HCT116 (cell line): ENCODE results near the gene DDN. TPM values are rescaled to one million over a fixed set of nuclear protein-coding genes. Genes with fewer than 3 reads are reported as not detected.

ENCODE experiments used
- ATAC-seq: fragments of 200-7000 bp; cut with Tn5 transposase; 2 replicates; pipeline ENCODE4 v1.9.1; 2020; ENCODE audit warnings: mild to moderate bottlenecking, moderate library complexity
- Bru-seq: library from RNA; stranded (reverse); fragments of 400-500 nt; gene quantifications from one replicate; lab custom pipeline; 2021; lab: Mats Ljungman, UMichigan
- BruChase-seq, 2 experiments: library from RNA; stranded (reverse); fragments of 400-500 nt; gene quantifications; one replicate each; lab custom pipeline; 2021; lab: Mats Ljungman, UMichigan
- BruUV-seq: library from RNA; stranded (reverse); fragments of 400-500 nt; replicated peaks from 2 replicates; lab custom pipeline; 2021; lab: Mats Ljungman, UMichigan
- CTCF ChIA-PET: fragments of 300-600 bp; sonication (Branson Sonifier 250); formaldehyde crosslinking; loops from one replicate; lab custom pipeline; 2021; ENCODE audit warnings: antibody characterized with exemption; lab: Charles Lee
- POLR2A ChIA-PET: fragments of 300-600, 350-600 bp; sonication (Branson Sonifier 250); formaldehyde crosslinking; loops from one replicate; lab custom pipeline; 2021; ENCODE audit warnings: antibody characterized with exemption; lab: Charles Lee
- RAD21 ChIA-PET, 2 experiments: fragments of 300-600 bp; sonication (Branson Sonifier 250); formaldehyde crosslinking; loops; one replicate each; lab custom pipeline; 2023; ENCODE audit warnings: low total read pairs in 2 of 2; ENCODE audit not compliant: uncharacterized antibody in 2 of 2, unreplicated experiment in 2 of 2, low non-redundant PET in 1 of 2; lab: Charles Lee
- DNase-seq: peaks from one replicate; pipeline ENCODE4 v3.0.0-alpha.2; 2010; ENCODE audit warnings: low read depth, low spot score
- H2AFZ ChIP-seq: fragments of 200-600 bp; shearing (Covaris generic), sonication (generic); 2 replicates; pipeline ENCODE4 v1.6.1; 2017; ENCODE audit warnings: low read depth, mixed run types, mixed read lengths, antibody characterized with exemption, low read length; ENCODE audit not compliant: poor library complexity, severe bottlenecking
- H3K27ac ChIP-seq: 2 replicates; pipeline ENCODE4 v1.5.1; 2012; ENCODE audit warnings: low read depth, low read length
- H3K27me3 ChIP-seq: fragments of 200-600 bp; sonication (generic); 2 replicates; pipeline ENCODE4 v1.6.1; 2016; ENCODE audit warnings: mixed run types, low read length, mixed read lengths; ENCODE audit not compliant: insufficient read depth
- H3K36me3 ChIP-seq, 2 experiments: fragments of 200-500 bp in 1 of 2; fragments of 200-600 bp in 1 of 2; sonication (Bioruptor generic) in 1 of 2; sonication (generic) in 1 of 2; 2 replicates each; pipeline versions ENCODE4 v1.5.1 to v1.6.1; 2014 to 2016; ENCODE audit warnings: low read length in 2 of 2, inconsistent platforms in 1 of 2, mixed read lengths in 1 of 2, mixed run types in 1 of 2; ENCODE audit not compliant: insufficient read depth in 2 of 2, control insufficient read depth in 1 of 2
- H3K4me1 ChIP-seq, 2 experiments: fragments of 200-600 bp in 1 of 2; sonication (generic) in 1 of 2; 2 replicates each; pipeline versions ENCODE4 v1.5.1 to v1.6.1; 2012 to 2017; ENCODE audit warnings: low read length in 2 of 2, inconsistent platforms in 1 of 2, mild to moderate bottlenecking in 1 of 2, mixed read lengths in 1 of 2, mixed run types in 1 of 2, moderate library complexity in 1 of 2; ENCODE audit not compliant: insufficient read depth in 2 of 2, control insufficient read depth in 1 of 2
- H3K4me2 ChIP-seq: fragments of 200-600 bp; sonication (generic); 2 replicates; pipeline ENCODE4 v1.6.1; 2017; ENCODE audit warnings: mixed run types, low read length, mixed read lengths
- H3K4me3 ChIP-seq, 2 experiments: fragments of 200-600 bp in 1 of 2; sonication (generic) in 1 of 2; replicated peaks in 1 of 2; 2 replicates each; pipeline ENCODE4 v1.5.1; 2011 to 2016; ENCODE audit warnings: low read length in 2 of 2, control low read depth in 1 of 2, low read depth in 1 of 2, mild to moderate bottlenecking in 1 of 2, mixed read lengths in 1 of 2, mixed run types in 1 of 2
- H3K79me2 ChIP-seq: fragments of 200-600 bp; sonication (generic); 2 replicates; pipeline ENCODE4 v1.6.1; 2017; ENCODE audit warnings: mild to moderate bottlenecking, mixed run types, low read length, moderate library complexity, mixed read lengths; ENCODE audit not compliant: insufficient read depth
- H3K9ac ChIP-seq: fragments of 200-600 bp; sonication (generic); 2 replicates; pipeline ENCODE4 v1.6.1; 2016; ENCODE audit warnings: low read length, mixed read lengths
- H3K9me2 ChIP-seq: fragments of 200-600 bp; sonication (generic), shearing (Covaris generic); 2 replicates; pipeline ENCODE4 v1.6.1; 2017; ENCODE audit warnings: mixed run types, mild to moderate bottlenecking, moderate library complexity; ENCODE audit not compliant: insufficient read depth
- H3K9me3 ChIP-seq, 2 experiments: fragments of 200-500 bp in 1 of 2; fragments of 200-600 bp in 1 of 2; sonication (Bioruptor generic) in 1 of 2; sonication (generic) in 1 of 2; 2 replicates each; pipeline ENCODE4 v1.6.1; 2014 to 2017; ENCODE audit warnings: low read length in 2 of 2, mixed read lengths in 2 of 2, inconsistent platforms in 1 of 2, low read depth in 1 of 2, mild to moderate bottlenecking in 1 of 2, mixed run types in 1 of 2, moderate library complexity in 1 of 2; ENCODE audit not compliant: control insufficient read depth in 1 of 2, insufficient read depth in 1 of 2
- H4K20me1 ChIP-seq: fragments of 200-600 bp; sonication (generic), shearing (Covaris generic); 2 replicates; pipeline ENCODE4 v1.6.1; 2017; ENCODE audit warnings: mixed run types, mild to moderate bottlenecking, moderate library complexity; ENCODE audit not compliant: insufficient read depth
- CBX3 ChIP-seq: IDR thresholded peaks from 2 replicates; pipeline ENCODE4 v1.6.1; 2012; ENCODE audit warnings: low read depth
- CEBPB ChIP-seq: IDR thresholded peaks from 2 replicates; pipeline ENCODE4 v1.6.1; 2012; ENCODE audit warnings: low read depth
- EGR1 ChIP-seq: IDR thresholded peaks from 2 replicates; pipeline ENCODE4 v1.6.1; 2012; ENCODE audit warnings: low read depth
- ELF1 ChIP-seq: IDR thresholded peaks from 2 replicates; pipeline ENCODE4 v1.6.1; 2012; ENCODE audit warnings: low read depth, borderline replicate concordance
- POLR2A ChIP-seq: IDR thresholded peaks from 2 replicates; pipeline ENCODE4 v1.7.0; 2011; ENCODE audit warnings: borderline replicate concordance; ENCODE audit not compliant: insufficient read depth, insufficient read length; ENCODE audit errors: extremely low read depth
- POLR2AphosphoS5 ChIP-seq: IDR thresholded peaks from 2 replicates; pipeline ENCODE4 v1.6.1; 2011; ENCODE audit warnings: mild to moderate bottlenecking, low read depth, low read length, moderate library complexity
- ZNF274 ChIP-seq: fragments of 200-500 bp; sonication (Bioruptor generic); IDR thresholded peaks from 2 replicates; pipeline ENCODE4 v1.6.1; 2014; ENCODE audit warnings: mild to moderate bottlenecking, low read depth, low read length, inconsistent platforms
- intact Hi-C: fragments of 100-400 bp; cut with micrococcal nuclease; formaldehyde crosslinking; loops from 2 replicates; pipeline ENCODE4 v1.10.0; 2022
- long read RNA-seq: library from polyadenylated mRNA; unstranded; transcript quantifications from one replicate; pipeline ENCODE4 v2.0.0, GENCODE V29; 2021; ENCODE audit not compliant: unreplicated experiment
- polyA plus RNA-seq: library from polyadenylated mRNA; unstranded; fragments of >200 nt; gene quantifications from 2 replicates; pipeline ENCODE4 v1.2.1, GENCODE V29; 2012; ENCODE audit warnings: missing spikeins
- total RNA-seq: library from RNA; stranded (reverse); gene quantifications from one replicate; pipeline ENCODE4 v1.2.1, GENCODE V29; 2021; ENCODE audit not compliant: unreplicated experiment
- TF ChIP-seq, protein P1 (sequence below): IDR thresholded peaks from 2 replicates; pipeline ENCODE4 v1.6.1; 2012

The DDN gene
- total RNA-seq, result 8.1 TPM
- 1.7 and 2.8 TPM in 2 replicates for polyA plus RNA-seq
- Bru-seq, nascent RNA, result percentile 46 among the genes with signal in this experiment
- BruChase-seq, experiment 1, labeled RNA remaining after a 6-hour chase, result percentile 71 among the genes with signal in this experiment
- percentile 71 among the genes with signal in this experiment for BruChase-seq, experiment 2, labeled RNA remaining after a 2-hour chase
- long read RNA-seq, partial matches to known transcripts, result 0 of 16 reads
- long read RNA-seq, other reads (novel, unspliced or antisense), result 16 of 16 reads

DNA sequence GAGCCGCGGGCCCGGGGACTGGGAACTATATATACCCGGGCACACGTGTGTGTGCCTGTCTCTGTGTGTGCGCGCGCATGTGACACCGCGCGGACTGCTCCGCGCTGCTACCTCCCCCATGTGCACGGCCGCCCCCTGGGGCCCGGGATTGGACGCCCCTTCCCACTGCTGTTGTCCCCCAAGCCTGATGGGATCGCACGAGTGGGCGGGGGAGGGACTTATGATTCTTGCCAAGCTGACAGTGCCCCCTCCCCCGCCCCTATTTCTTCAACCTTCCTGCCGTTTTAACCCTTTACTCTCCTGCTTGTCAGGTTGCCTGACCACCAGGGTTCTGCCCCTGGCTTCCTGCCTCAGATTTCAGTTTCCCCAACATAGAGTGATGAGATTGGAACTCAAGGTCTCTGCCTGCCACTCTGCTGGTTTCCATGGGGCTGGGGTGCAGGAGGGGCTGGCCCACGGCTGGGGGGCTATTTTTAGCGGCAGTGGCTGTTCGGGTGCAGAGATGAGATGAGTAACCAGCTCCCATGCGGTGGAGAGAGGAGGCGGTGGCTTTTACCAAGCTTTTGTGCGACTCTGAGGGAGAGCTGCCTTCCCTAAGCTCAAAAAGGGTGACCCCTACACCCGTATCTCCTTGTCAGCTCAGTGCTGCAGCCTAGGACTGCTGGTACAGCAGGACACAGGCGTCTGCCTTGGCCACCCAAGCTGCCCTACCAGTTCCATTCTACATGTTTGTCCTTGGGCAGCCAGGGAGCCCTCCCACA lies at the start of gene DDN:
DDN (minus strand) TSS at position 5 of the 761 bp plus-strand sequence. CDS start 88 bp downstream, outside the sequence.
- Histone ChIP-seq H3K4me3 (peak within 1 kb of the TSS; percentile 71 to 79), H4K20me1 (no peaks in the 10 kb centered on the region), H2AFZ (no peak within 1 kb of the TSS), H3K27me3 (no peaks in the 10 kb centered on the region), H3K4me2 (peak within 1 kb of the TSS; percentile 98), H3K4me1 (peaks cover 14 to 48% of the 10 kb centered on the region in 2 experiments), H3K9me2 (no peaks in the 10 kb centered on the region), H3K79me2 (peaks cover 21% of the 10 kb centered on the region; the same call in 1 of the 2 replicates), H3K9ac (peak within 1 kb of the TSS; percentile 80)
- ATAC-seq, result peak; percentile 65
- intact Hi-C loops, result no loop called here
- CTCF ChIA-PET, result interaction anchor here (0.7 to 3.0 kb wide), 5 partner anchors 11 to 146 kb away, joined by 3 to 35 read pairs (median 5); partner anchors contain the start of gene PRKAG1
- DNase-seq, result peak; percentile 45
- POLR2A ChIA-PET, result interaction anchor here (2.0 kb wide), 1 partner anchor 18 kb away, joined by 7 read pairs; no protein-coding TSS in a partner anchor
- TF ChIP-seq POLR2AphosphoS5 (peak; percentile 48), ELF1 (no peak), POLR2A (peak; percentile 42), CEBPB (no peak), ZNF274 (no peak), CBX3 (no peak), EGR1 (0 out of 2 replicates have a peak, but pooled peaks have one; percentile 36)
- TF ChIP-seq, protein P1, sequence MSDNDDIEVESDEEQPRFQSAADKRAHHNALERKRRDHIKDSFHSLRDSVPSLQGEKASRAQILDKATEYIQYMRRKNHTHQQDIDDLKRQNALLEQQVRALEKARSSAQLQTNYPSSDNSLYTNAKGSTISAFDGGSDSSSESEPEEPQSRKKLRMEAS, result peak; percentile 78
- TF ChIP-seq, all 23 proteins: peak for 4
- no peaks in the 10 kb centered on the region for H3K9me3 ChIP-seq
- TSS peak; percentile 37 for BruUV-seq
- peaks cover 5 to 16% of the 10 kb centered on the region in 2 experiments; a peak in 2 of 4 replicates for H3K36me3 ChIP-seq
- peak within 1 kb of the TSS; percentile 84 for H3K27ac ChIP-seq
- RAD21 ChIA-PET, result no interaction called here
